LHCN-M2 (cell line): ENCODE measurements around the gene TBC1D3E. TPM values are rescaled to one million over a fixed set of nuclear protein-coding genes. Genes with fewer than 3 reads are reported as not detected.
"Not testable (repeated sequence)": the region's sequence is repeated elsewhere in the genome, so short reads cannot be mapped to it uniquely, and the experiment has no call there.

ENCODE experiments used
- DNase-seq: peaks from one replicate; pipeline ENCODE4 v3.0.0-alpha.2; 2012; ENCODE audit warnings: low read depth
- polyA plus RNA-seq: library from polyadenylated mRNA; unstranded; fragments of >200 nt; gene quantifications from one replicate; pipeline ENCODE4 v1.2.1, GENCODE V29; 2012; ENCODE audit warnings: missing spikeins
- total RNA-seq: library from RNA; depleted of rRNA; stranded (reverse); fragments of >200 nt; gene quantifications from 2 replicates; pipeline ENCODE4 v1.2.3, GENCODE V29; 2014; rRNA removed

The TBC1D3E gene
- total RNA-seq = not detected in 2 replicates
- not detected for polyA plus RNA-seq

GRCh38 chr17:38127651-38128050 lies at the start of gene TBC1D3E:
TSS of gene TBC1D3E (plus strand) at chr17:38127951. CDS start at chr17:38129496, 1,545 bp downstream.
- not testable (repeated sequence) for DNase-seq

- DNase-seq = not testable (repeated sequence)
Measured at GRCh38 chr17:38087344-38087743, 40.4 kb upstream of the TBC1D3E start.

GRCh38 chr17:38088120-38088519 lies 39.6 kb upstream of the TBC1D3E start:
- DNase-seq = not testable (repeated sequence)

GRCh38 chr17:38094059-38094694 lies 33.6 kb upstream of the TBC1D3E start:
- not testable (repeated sequence) for DNase-seq

- DNase-seq = not testable (repeated sequence)
Measured at GRCh38 chr17:38099262-38099661, 28.5 kb upstream of the TBC1D3E start.

GRCh38 chr17:38119829-38120228 lies 7.9 kb upstream of the TBC1D3E start:
- not testable (repeated sequence) for DNase-seq

- not testable (repeated sequence) for DNase-seq
Measured at GRCh38 chr17:38134860-38135259, 7.1 kb downstream of the TBC1D3E start.

Other genes with a start within 250 kb of the TBC1D3E start
- gene TBC1D3K, start 203.5 kb upstream of the TBC1D3E start, total RNA-seq = not detected in 2 replicates
- 7.7 and 9.7 TPM in 2 replicates for gene TBC1D3L, start 138.9 kb upstream of the TBC1D3E start, total RNA-seq
- not detected in 2 replicates for gene TBC1D3D, start 124.0 kb upstream of the TBC1D3E start, total RNA-seq
- 0.51 and 0.69 TPM in 2 replicates for gene TBC1D3C, start 59.3 kb upstream of the TBC1D3E start, total RNA-seq
- gene TBC1D3, start 64.6 kb downstream of the TBC1D3E start, total RNA-seq = not detected in 2 replicates
- 34.4 and 40.3 TPM in 2 replicates for gene MRPL45, start 169.2 kb downstream of the TBC1D3E start, total RNA-seq
- gene GPR179, start 216.0 kb downstream of the TBC1D3E start, total RNA-seq = under 0.01 TPM in 1 of 2 replicates, not detected in the other
- gene SOCS7, start 223.9 kb downstream of the TBC1D3E start, total RNA-seq = 9.4 and 10.1 TPM in 2 replicates